Measurements from ENCODE around the gene ABCB1. TPM values are rescaled to one million over a fixed set of nuclear protein-coding genes. Genes with fewer than 3 reads are reported as not detected.
"Not testable (repeated sequence)": the region's sequence is repeated elsewhere in the genome, so short reads cannot be mapped to it uniquely, and the experiment has no call there.

Gene ABCB1
- total RNA-seq, 1 donor from 2014 or later: 1.4 TPM

DNA sequence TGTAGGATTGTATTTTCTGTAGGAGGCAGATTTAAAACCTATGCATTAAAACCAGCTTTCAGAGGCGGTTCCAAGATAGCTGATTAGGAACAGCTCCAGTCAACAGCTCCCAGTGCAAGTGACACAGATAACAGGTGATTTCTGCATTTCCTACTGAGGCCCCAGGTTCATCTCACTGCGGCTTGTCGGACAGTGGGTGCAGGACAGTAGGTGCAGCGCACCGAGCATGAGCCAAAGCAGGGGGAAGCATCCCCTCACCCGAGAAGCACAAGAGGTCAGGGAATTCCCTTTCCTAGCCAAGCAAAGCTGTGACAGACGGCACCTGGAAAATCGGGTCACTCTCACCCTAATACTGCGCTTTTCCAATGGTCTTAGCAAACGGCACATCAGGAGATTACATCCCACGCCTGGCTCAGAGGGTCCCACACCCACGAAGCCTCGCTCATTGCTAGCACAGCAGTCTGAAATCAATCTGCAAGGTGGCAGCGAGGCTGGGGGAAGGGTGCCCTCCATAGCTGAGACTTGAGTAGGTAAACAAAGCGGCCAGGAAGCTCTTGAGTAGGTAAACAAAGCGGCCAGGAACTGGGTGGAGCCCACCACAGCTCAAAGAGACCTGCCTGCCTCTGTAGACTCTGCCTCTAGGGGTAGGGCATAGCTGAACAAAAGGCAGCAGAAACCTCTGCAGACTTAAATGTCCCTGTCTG is 135.7 kb downstream of the ABCB1 start:
- H3K36me3 Mint-ChIP-seq (ENCODE audit: low read depth); DNase-seq; H3K27me3 Mint-ChIP-seq; H3K4me1 Mint-ChIP-seq; H3K4me3 Mint-ChIP-seq; H3K9me3 Mint-ChIP-seq; intact Hi-C loops (cut with micrococcal nuclease); H3K27ac Mint-ChIP-seq: not testable (repeated sequence)

DNA sequence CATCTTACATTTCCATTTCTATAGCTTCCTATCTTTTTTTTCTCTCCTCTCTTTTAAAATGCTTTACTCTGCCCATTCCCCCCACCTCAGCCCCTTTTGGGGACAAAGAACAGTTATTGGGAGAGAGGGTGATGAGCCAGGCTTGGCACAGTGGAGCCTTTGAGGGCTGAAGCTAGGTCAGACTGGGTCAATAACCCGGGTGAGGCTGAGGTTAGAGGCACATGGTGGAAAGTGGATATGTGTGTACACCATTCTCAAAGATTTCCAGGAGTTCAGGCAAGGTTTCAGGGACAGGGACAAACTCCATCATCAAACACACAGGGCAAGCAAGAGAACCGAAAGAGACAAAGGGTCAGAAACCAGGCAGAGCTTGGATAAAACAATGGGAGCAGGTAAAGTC is 136.7 kb downstream of the ABCB1 start:
- no peak for DNase-seq
- intact Hi-C loops (cut with micrococcal nuclease): no loop called here
- Mint-ChIP-seq H3K9me3 (peaks cover 5% of the 10 kb centered on the region), H3K4me3 (no peak overlapping the region), H3K36me3 (ENCODE audit: low read depth) (no peaks in the 10 kb centered on the region), H3K27me3 (peaks cover 4% of the 10 kb centered on the region), H3K4me1 (no peaks in the 10 kb centered on the region), H3K27ac (no peak overlapping the region)

- H3K36me3 Mint-ChIP-seq (ENCODE audit: low read depth); DNase-seq; H3K9me3 Mint-ChIP-seq; H3K27me3 Mint-ChIP-seq; H3K4me1 Mint-ChIP-seq; H3K27ac Mint-ChIP-seq; intact Hi-C loops (cut with micrococcal nuclease); H3K4me3 Mint-ChIP-seq: not testable (repeated sequence)
Observed at GRCh38 chr7:87460444-87460843, 140.2 kb downstream of the ABCB1 start.

GRCh38 chr7:87459941-87460340 is 140.7 kb downstream of the ABCB1 start:
- H3K27me3 Mint-ChIP-seq: peaks cover 4% of the 10 kb centered on the region
- no peak for DNase-seq
- H3K4me3 Mint-ChIP-seq: no peak overlapping the region
- no peaks in the 10 kb centered on the region for H3K4me1 Mint-ChIP-seq
- H3K27ac Mint-ChIP-seq: no peak overlapping the region
- no peaks in the 10 kb centered on the region for H3K9me3 Mint-ChIP-seq
- intact Hi-C loops (cut with micrococcal nuclease): no loop called here
- H3K36me3 Mint-ChIP-seq (ENCODE audit: low read depth): no peaks in the 10 kb centered on the region

- Mint-ChIP-seq H3K9me3 (no peaks in the 10 kb centered on the region), H3K4me1 (no peaks in the 10 kb centered on the region), H3K36me3 (ENCODE audit: low read depth) (no peaks in the 10 kb centered on the region), H3K27ac (no peak overlapping the region), H3K4me3 (no peak overlapping the region), H3K27me3 (no peaks in the 10 kb centered on the region)
- DNase-seq: no peak
- intact Hi-C loops (cut with micrococcal nuclease): no loop called here
Observed at GRCh38 chr7:87458148-87458547, 142.5 kb downstream of the ABCB1 start.

- Mint-ChIP-seq H3K9me3 (no peaks in the 10 kb centered on the region), H3K4me1 (no peaks in the 10 kb centered on the region), H3K27me3 (peaks cover 6% of the 10 kb centered on the region), H3K36me3 (ENCODE audit: low read depth) (no peaks in the 10 kb centered on the region), H3K27ac (no peak overlapping the region), H3K4me3 (no peak overlapping the region)
- intact Hi-C loops (cut with micrococcal nuclease): no loop called here
- DNase-seq: no peak
Observed at GRCh38 chr7:87456247-87456646, 144.4 kb downstream of the ABCB1 start.

Other genes with a start within 250 kb of the ABCB1 start
- gene ABCB4, start 125.2 kb downstream of the ABCB1 start, total RNA-seq: not detected in 2 replicates
- gene RUNDC3B, start 27.5 kb upstream of the ABCB1 start, total RNA-seq: 0.09 and 0.23 TPM in 2 replicates

All from activated CD4-positive, alpha-beta T cell treated with anti-CD3 and anti-CD28 coated beads, Interleukin-2, amount 10 ng/mL, durations not matched to agents 24 days and 14 days (primary cell).